HFF-Myc (cell line): ENCODE measurements around the gene BRPF1.

ENCODE experiments used
- DNase-seq: peaks from one replicate; pipeline ENCODE4 v3.0.0-alpha.2; 2011; ENCODE audit warnings: low read depth; ENCODE audit errors: extremely low read depth
- H3K4me3 ChIP-seq: replicated peaks from 2 replicates; pipeline ENCODE4 v1.5.1; 2011; ENCODE audit warnings: low read depth, mild to moderate bottlenecking, control low read depth, low read length
- TF ChIP-seq, protein P1 (sequence below): IDR thresholded peaks from 2 replicates; pipeline ENCODE4 v1.5.1; 2012; ENCODE audit warnings: mild to moderate bottlenecking, low read depth, low read length, control low read depth; ENCODE audit errors: missing control alignments

BRPF1 gene

DNA sequence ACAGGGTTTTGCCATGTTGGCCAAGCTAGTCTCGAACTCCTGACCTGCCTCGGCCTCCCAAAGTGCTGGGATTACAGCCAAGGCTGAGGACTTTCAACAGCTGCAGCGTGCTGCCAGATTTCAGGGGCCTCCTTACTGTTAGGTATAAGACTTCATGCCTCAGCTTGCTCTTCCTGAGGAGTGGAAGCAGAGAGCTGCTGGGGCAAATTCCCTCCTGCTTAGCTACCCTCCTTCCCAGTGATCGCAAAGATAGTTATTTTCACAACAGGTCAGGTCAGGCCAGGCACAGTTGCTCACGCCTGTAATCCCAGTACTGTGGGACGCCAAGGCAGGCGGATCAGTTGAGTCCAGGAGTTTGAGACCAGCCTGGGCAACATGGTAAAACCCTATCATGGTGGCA lies 30.5 kb upstream of the BRPF1 start:
- TF ChIP-seq, protein P1, sequence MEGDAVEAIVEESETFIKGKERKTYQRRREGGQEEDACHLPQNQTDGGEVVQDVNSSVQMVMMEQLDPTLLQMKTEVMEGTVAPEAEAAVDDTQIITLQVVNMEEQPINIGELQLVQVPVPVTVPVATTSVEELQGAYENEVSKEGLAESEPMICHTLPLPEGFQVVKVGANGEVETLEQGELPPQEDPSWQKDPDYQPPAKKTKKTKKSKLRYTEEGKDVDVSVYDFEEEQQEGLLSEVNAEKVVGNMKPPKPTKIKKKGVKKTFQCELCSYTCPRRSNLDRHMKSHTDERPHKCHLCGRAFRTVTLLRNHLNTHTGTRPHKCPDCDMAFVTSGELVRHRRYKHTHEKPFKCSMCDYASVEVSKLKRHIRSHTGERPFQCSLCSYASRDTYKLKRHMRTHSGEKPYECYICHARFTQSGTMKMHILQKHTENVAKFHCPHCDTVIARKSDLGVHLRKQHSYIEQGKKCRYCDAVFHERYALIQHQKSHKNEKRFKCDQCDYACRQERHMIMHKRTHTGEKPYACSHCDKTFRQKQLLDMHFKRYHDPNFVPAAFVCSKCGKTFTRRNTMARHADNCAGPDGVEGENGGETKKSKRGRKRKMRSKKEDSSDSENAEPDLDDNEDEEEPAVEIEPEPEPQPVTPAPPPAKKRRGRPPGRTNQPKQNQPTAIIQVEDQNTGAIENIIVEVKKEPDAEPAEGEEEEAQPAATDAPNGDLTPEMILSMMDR: no peak
- H3K4me3 ChIP-seq: no peak overlapping the region
- no peak for DNase-seq

DNA sequence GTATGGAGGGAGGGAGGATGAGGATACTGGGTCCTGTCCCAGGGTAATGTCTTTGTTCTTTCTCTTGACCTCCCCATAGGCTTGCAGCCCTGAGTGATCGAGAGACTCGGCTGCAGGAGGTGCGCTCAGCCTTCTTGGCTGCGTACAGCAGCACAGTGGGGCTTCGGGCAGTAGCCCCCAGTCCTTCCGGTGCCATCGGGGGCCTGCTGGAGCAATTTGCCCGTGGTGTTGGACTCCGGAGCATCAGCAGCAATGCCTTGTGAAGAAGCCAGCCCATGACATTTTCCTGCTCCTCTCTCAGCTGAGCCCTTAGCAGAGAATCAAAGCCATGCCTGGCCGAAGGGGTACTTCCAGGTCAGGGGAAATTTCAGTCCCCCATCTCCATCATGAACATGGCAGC lies 29.8 kb upstream of the BRPF1 start:
- DNase-seq: no peak
- H3K4me3 ChIP-seq: no peak overlapping the region
- TF ChIP-seq, protein P1: no peak

GRCh38 chr3:9703240-9703639 lies 28.3 kb upstream of the BRPF1 start:
- DNase-seq: no peak
- no peak overlapping the region for H3K4me3 ChIP-seq
- TF ChIP-seq, protein P1: no peak

GRCh38 chr3:9703736-9704346 lies 27.7 kb upstream of the BRPF1 start, which contains the start of gene CPNE9:
CPNE9 (plus strand) TSS chr3:9703833; CDS start chr3:9703997, 164 bp downstream.
- 0 out of 2 replicates have a peak within 1 kb of the TSS, but pooled peaks have one; percentile 9 for H3K4me3 ChIP-seq
- TF ChIP-seq, protein P1: no peak
- no peak for DNase-seq

DNA sequence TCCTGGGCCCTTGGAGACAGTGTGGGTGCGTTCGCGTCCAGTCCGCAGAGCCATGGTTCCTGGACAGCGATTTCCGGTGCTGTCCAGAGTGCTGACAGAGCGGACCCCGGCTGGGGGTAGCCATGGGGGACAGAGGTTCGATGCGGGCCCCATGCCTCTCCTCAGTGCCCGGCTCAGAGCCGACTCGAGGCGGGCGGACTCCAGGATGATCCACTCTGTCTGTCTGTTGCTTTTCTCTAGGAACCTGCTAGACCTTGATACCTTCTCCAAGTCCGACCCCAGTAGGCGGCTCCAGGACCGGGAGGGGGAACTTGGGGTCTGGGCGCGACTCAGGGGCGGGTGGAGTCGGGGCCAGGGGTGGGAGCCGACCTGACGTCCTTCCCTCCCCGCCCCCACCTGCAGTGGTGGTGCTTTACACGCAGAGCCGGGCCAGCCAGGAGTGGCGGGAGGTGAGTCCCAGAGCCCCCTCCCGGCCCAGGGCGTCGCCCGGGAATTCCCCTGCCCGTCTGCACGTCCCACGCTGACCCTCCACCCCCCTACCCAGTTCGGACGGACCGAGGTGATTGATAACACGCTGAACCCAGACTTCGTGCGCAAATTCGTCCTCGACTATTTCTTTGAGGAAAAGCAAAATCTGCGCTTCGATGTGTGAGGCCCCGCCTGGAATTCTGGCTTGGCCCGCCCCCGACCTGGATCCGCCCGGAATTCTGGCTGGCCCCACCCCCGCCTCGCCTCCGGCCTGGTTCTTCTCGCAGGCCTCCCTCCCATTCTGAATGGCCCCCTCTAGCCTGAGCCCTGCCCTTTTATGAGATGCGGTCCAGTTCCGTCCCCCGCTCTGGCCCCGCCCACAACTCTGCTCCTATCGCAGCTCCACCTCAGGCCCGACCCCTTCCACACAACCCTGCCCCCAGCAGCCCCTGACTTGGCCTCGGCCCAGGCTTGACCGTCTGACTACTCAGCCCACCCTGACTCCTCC lies 26.9 kb upstream of the BRPF1 start:
- TF ChIP-seq, protein P1: no peak
- H3K4me3 ChIP-seq: 0 out of 2 replicates have a peak overlapping the region, but pooled peaks have one; percentile 9
- DNase-seq: no peak

DNA sequence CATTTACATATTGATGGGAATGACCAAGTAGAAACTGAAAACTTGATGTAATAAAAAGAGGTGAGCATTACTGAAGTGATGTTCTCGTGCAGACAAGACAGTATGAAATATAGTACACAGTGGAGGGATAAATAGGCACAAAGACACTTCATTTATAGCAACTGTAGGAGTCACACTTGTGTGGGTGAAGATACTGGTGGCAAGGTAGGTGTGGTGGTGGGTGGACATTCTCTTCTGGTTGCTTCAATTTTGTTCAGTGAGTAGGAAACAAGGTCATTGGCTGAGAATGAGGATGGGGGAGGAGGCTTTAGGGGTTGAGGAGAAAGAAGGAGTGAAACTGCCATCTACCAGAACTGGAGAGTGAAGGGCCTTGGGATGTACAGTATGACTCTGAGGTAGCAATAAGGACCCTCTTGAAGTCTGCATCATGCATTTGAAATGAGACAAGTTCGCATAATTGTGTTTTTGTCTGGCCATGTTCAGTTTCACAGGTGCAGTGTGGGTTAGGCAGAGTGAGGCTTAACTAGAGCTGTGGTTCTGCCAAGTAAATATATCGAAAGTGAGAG lies 21.3 kb upstream of the BRPF1 start:
- no peak for DNase-seq
- TF ChIP-seq, protein P1: no peak
- H3K4me3 ChIP-seq: no peak overlapping the region
